SK-N-SH treated with all-trans-retinoic acid at 6 μM for 48 hours (cell line): ENCODE data around the gene KCNIP1.

Source experiments
- ARNTL ChIP-seq: fragments of 450-650 bp; formaldehyde crosslinking; IDR thresholded peaks from 2 replicates; pipeline ENCODE4 v1.5.0; 2020; ENCODE audit warnings: low read depth, mild to moderate bottlenecking, moderate library complexity, borderline replicate concordance
- ESRRG ChIP-seq: fragments of 250-450 bp; sonication (Bioruptor Pico); IDR thresholded peaks from 2 replicates; pipeline ENCODE4 v1.6.1; 2021; ENCODE audit warnings: mild to moderate bottlenecking
- GLIS3 ChIP-seq: fragments of 250-450 bp; sonication (Bioruptor Pico); IDR thresholded peaks from 2 replicates; pipeline ENCODE4 v1.5.0; 2020; ENCODE audit warnings: mild to moderate bottlenecking, moderate library complexity
- ISL1 ChIP-seq: fragments of 250-450 bp; sonication (Bioruptor Pico); IDR thresholded peaks from 2 replicates; pipeline ENCODE4 v2.1.2; 2022; ENCODE audit warnings: mild to moderate bottlenecking, moderate library complexity
- ZFP3 ChIP-seq: fragments of 250-450 bp; sonication (Bioruptor Pico); IDR thresholded peaks from 2 replicates; pipeline ENCODE4 v1.5.0; 2020; ENCODE audit warnings: mild to moderate bottlenecking, moderate library complexity
- ZNF565 ChIP-seq: fragments of 450-650 bp; formaldehyde crosslinking; conservative IDR thresholded peaks from 2 replicates; pipeline ENCODE4 v1.5.0; 2020; ENCODE audit warnings: low read depth, mild to moderate bottlenecking, moderate library complexity
- TF ChIP-seq, protein P1 (sequence below): fragments of 250-450 bp; sonication (Bioruptor Pico); IDR thresholded peaks from 2 replicates; pipeline ENCODE4 v1.8.0; 2020; ENCODE audit warnings: mild to moderate bottlenecking, moderate library complexity, borderline replicate concordance
- TF ChIP-seq, protein P2 (sequence below): fragments of 250-450 bp; sonication (Bioruptor Pico); IDR thresholded peaks from 2 replicates; pipeline ENCODE4 v1.8.0; 2021; ENCODE audit warnings: low read depth, mild to moderate bottlenecking, moderate library complexity, borderline replicate concordance

DNA sequence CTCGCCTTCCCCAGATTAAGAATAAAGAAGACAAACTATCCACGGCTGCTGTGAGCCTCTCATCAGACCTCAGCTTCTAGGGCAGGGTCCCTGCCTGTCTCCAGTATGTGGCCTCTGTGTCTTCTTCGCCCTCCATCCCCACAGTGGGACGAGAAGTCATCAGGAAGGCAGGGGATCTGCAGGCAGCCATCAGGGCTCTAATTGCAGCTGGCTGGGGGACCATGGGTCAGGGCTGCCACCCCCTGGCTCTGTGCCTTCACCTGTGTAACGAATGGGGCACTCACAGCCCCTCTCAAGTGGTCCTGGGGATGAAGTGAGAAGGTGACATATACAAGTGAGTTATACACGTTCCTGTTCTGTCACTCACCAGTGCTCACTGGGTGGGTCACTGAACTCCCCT is 139.8 kb downstream of the KCNIP1 start:
- TF ChIP-seq ARNTL (CRISPR knock-in tag) (no peak), ZNF565 (CRISPR knock-in tag) (no peak), ISL1 (no peak), ZFP3 (no peak), ESRRG (CRISPR knock-in tag) (no peak), GLIS3 (no peak)
- TF ChIP-seq, protein P1, sequence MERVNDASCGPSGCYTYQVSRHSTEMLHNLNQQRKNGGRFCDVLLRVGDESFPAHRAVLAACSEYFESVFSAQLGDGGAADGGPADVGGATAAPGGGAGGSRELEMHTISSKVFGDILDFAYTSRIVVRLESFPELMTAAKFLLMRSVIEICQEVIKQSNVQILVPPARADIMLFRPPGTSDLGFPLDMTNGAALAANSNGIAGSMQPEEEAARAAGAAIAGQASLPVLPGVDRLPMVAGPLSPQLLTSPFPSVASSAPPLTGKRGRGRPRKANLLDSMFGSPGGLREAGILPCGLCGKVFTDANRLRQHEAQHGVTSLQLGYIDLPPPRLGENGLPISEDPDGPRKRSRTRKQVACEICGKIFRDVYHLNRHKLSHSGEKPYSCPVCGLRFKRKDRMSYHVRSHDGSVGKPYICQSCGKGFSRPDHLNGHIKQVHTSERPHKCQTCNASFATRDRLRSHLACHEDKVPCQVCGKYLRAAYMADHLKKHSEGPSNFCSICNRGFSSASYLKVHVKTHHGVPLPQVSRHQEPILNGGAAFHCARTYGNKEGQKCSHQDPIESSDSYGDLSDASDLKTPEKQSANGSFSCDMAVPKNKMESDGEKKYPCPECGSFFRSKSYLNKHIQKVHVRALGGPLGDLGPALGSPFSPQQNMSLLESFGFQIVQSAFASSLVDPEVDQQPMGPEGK (CRISPR knock-in tag), result no peak
- TF ChIP-seq, protein P2, sequence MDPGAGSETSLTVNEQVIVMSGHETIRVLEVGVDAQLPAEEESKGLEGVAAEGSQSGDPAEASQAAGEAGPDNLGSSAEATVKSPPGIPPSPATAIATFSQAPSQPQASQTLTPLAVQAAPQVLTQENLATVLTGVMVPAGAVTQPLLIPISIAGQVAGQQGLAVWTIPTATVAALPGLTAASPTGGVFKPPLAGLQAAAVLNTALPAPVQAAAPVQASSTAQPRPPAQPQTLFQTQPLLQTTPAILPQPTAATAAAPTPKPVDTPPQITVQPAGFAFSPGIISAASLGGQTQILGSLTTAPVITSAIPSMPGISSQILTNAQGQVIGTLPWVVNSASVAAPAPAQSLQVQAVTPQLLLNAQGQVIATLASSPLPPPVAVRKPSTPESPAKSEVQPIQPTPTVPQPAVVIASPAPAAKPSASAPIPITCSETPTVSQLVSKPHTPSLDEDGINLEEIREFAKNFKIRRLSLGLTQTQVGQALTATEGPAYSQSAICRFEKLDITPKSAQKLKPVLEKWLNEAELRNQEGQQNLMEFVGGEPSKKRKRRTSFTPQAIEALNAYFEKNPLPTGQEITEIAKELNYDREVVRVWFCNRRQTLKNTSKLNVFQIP (CRISPR knock-in tag), result no peak
